ENCODE results near the gene SPIRE2. TPM values are rescaled to one million over a fixed set of nuclear protein-coding genes. Genes with fewer than 3 reads are reported as not detected.
A peak's percentile ranks its signal among the peaks of the same experiment; 100 is the strongest.

SPIRE2 gene
- total and polyA plus RNA-seq, 2 of the 13 experiments (the other 11 are each of a cell fraction or from before 2014, with no cell fraction given): 13.3 to 37.5 TPM

DNA sequence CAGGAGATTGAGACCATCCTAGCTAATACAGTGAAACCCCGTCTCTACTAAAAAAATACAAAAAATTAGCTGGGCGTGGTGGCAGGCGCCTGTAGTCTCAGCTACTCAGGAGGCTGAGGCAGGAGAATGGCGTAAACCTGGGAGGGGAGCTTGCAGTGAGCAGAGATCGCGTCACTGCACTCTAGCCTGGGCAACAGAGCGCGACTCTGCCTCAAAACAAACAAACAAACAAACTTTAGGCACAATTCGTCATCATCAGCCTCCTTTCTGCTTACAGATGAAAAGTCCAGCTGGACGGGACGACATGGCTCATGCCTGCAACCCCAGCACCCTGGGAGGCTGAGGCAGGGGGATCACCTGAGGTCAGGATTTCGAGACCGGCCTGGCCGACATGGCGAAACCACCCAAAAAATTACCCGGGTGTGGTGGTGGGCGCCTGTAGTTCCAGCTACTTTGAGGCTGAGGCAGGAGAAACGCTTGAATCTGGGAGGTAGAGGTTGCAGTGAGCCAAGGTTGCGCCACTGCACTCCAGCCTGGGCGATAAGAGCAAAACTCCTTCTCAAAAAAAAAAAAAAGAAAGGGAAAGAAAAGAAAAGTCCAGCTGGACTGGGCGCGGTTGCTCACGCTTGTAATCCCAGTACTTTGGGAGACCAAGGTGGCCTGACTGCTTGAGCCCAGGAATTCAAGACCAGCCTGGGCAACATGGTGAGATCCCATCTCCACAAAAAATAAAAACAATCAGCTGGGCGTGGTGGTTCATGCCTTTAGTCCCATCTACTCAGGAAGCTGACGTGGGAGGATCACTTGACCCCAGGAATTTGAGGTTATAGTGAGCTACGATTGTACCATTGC lies 1.5 kb upstream of the SPIRE2 start (continued):
- TF ChIP-seq ZNF367 (CRISPR knock-in tag; IDR thresholded peaks at IDR 0.05; ENCODE audit: borderline replicate concordance): no peak
- TF ChIP-seq ZNF775 (CRISPR knock-in tag; IDR thresholded peaks at IDR 0.05; ENCODE audit: borderline replicate concordance): no peak
- TF ChIP-seq, protein P1, sequence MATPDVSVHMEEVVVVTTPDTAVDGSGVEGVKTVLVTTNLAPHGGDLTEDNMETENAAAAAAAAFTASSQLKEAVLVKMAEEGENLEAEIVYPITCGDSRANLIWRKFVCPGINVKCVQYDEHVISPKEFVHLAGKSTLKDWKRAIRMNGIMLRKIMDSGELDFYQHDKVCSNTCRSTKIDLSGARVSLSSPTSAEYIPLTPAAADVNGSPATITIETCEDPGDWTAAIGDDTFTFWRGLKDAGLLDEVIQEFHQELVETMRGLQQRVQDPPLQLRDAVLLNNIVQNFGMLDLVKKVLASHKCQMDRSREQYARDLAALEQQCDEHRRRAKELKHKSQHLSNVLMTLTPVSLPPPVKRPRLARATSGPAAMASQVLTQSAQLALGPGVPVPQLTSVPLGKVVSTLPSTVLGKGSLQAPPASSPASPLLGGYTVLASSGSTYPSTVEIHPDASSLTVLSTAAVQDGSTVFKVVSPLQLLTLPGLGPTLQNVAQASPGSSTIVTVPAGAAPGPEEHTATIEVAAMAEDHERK (CRISPR knock-in tag; IDR thresholded peaks at IDR 0.05; ENCODE audit: low read depth): no peak
- TF ChIP-seq, protein P2, sequence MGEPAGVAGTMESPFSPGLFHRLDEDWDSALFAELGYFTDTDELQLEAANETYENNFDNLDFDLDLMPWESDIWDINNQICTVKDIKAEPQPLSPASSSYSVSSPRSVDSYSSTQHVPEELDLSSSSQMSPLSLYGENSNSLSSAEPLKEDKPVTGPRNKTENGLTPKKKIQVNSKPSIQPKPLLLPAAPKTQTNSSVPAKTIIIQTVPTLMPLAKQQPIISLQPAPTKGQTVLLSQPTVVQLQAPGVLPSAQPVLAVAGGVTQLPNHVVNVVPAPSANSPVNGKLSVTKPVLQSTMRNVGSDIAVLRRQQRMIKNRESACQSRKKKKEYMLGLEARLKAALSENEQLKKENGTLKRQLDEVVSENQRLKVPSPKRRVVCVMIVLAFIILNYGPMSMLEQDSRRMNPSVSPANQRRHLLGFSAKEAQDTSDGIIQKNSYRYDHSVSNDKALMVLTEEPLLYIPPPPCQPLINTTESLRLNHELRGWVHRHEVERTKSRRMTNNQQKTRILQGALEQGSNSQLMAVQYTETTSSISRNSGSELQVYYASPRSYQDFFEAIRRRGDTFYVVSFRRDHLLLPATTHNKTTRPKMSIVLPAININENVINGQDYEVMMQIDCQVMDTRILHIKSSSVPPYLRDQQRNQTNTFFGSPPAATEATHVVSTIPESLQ (CRISPR knock-in tag; conservative IDR thresholded peaks at IDR 0.05): no peak
- TF ChIP-seq SNRNP70 (IDR thresholded peaks at IDR 0.05; ENCODE audit: low read depth, low read length): no peak
- TF ChIP-seq ZNF354B (CRISPR knock-in tag; IDR thresholded peaks at IDR 0.05): no peak
- TF ChIP-seq ZNF33A (CRISPR knock-in tag; IDR thresholded peaks at IDR 0.05; ENCODE audit: borderline replicate concordance): no peak
- TF ChIP-seq SRSF4 (IDR thresholded peaks at IDR 0.05; ENCODE audit: low read depth, low read length, poor library complexity, severe bottlenecking): no peak
- no peak for TF ChIP-seq ZNF205 (CRISPR knock-in tag; IDR thresholded peaks at IDR 0.05)
- TF ChIP-seq, protein P3, sequence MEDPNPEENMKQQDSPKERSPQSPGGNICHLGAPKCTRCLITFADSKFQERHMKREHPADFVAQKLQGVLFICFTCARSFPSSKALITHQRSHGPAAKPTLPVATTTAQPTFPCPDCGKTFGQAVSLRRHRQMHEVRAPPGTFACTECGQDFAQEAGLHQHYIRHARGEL (CRISPR knock-in tag; IDR thresholded peaks at IDR 0.05): no peak
- TF ChIP-seq IKZF4 (CRISPR knock-in tag; IDR thresholded peaks at IDR 0.05; ENCODE audit: borderline replicate concordance, low read depth, not compliant biosample characterization): no peak
- TF ChIP-seq, protein P4, sequence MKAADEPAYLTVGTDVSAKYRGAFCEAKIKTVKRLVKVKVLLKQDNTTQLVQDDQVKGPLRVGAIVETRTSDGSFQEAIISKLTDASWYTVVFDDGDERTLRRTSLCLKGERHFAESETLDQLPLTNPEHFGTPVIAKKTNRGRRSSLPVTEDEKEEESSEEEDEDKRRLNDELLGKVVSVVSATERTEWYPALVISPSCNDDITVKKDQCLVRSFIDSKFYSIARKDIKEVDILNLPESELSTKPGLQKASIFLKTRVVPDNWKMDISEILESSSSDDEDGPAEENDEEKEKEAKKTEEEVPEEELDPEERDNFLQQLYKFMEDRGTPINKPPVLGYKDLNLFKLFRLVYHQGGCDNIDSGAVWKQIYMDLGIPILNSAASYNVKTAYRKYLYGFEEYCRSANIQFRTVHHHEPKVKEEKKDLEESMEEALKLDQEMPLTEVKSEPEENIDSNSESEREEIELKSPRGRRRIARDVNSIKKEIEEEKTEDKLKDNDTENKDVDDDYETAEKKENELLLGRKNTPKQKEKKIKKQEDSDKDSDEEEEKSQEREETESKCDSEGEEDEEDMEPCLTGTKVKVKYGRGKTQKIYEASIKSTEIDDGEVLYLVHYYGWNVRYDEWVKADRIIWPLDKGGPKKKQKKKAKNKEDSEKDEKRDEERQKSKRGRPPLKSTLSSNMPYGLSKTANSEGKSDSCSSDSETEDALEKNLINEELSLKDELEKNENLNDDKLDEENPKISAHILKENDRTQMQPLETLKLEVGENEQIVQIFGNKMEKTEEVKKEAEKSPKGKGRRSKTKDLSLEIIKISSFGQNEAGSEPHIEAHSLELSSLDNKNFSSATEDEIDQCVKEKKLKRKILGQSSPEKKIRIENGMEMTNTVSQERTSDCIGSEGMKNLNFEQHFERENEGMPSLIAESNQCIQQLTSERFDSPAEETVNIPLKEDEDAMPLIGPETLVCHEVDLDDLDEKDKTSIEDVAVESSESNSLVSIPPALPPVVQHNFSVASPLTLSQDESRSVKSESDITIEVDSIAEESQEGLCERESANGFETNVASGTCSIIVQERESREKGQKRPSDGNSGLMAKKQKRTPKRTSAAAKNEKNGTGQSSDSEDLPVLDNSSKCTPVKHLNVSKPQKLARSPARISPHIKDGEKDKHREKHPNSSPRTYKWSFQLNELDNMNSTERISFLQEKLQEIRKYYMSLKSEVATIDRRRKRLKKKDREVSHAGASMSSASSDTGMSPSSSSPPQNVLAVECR (CRISPR knock-in tag; IDR thresholded peaks at IDR 0.05; ENCODE audit: borderline replicate concordance): 0 out of 2 replicates have a peak, but pooled peaks have one; percentile 14
- no peak for TF ChIP-seq ZSCAN9 (CRISPR knock-in tag; IDR thresholded peaks at IDR 0.05; ENCODE audit: borderline replicate concordance)
- 0 out of 2 replicates have a peak, but pooled peaks have one; percentile 5 for TF ChIP-seq ZNF563 (CRISPR knock-in tag; IDR thresholded peaks at IDR 0.05)
- TF ChIP-seq SMARCE1 (IDR thresholded peaks at IDR 0.05; ENCODE audit: borderline replicate concordance): no peak
- no peak for TF ChIP-seq SOX13 (IDR thresholded peaks at IDR 0.05)
- TF ChIP-seq SOX13 (CRISPR knock-in tag; conservative IDR thresholded peaks at IDR 0.05 in 1 of 2, IDR thresholded peaks at IDR 0.05 in 1 of 2): no peak
- no peak for TF ChIP-seq ZNF780A (CRISPR knock-in tag; IDR thresholded peaks at IDR 0.05)
- 0 out of 2 replicates have a peak, but pooled peaks have one; percentile 13 for TF ChIP-seq ZNF605 (CRISPR knock-in tag; IDR thresholded peaks at IDR 0.05)
- TF ChIP-seq, protein P5, sequence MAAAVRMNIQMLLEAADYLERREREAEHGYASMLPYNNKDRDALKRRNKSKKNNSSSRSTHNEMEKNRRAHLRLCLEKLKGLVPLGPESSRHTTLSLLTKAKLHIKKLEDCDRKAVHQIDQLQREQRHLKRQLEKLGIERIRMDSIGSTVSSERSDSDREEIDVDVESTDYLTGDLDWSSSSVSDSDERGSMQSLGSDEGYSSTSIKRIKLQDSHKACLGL (CRISPR knock-in tag; IDR thresholded peaks at IDR 0.05): 0 out of 2 replicates have a peak, but pooled peaks have one; percentile 45

Measured in HepG2 (cell line).